ENCODE measurements around the gene HORMAD2.
"Not testable (repeated sequence)": the region's sequence is repeated elsewhere in the genome, so short reads cannot be mapped to it uniquely, and the experiment has no call there.

Gene HORMAD2

DNA sequence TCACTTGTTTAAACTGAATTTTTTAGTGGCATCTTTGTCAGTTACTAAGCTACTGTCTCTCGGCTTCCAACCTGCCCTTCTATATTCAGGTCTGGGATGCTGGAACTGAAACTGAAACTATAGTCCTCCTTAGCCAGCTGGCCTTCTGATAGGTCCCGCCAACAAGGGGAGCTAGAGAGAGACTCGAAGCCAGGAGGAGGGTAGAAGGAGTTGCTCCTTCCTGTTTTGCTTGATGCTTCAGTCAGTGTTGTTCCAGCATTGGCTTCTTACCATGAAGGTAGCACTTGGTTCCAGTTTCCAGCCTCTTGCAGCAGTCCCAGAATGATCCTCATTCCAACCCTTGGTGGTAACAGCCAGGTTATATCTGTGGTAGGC is 32.9 kb upstream of the HORMAD2 start:
- in situ Hi-C loops (cut with HindIII; ENCODE audit: low pct_ligation_motif_present, low sequenced_read_pairs), result no loop called here

GRCh38 chr22:30048681-30049080 is 31.6 kb upstream of the HORMAD2 start:
- TF ChIP-seq CTCF (IDR thresholded peaks at IDR 0.05; ENCODE audit: low read depth, low read length, missing control alignments), result no peak
- no peaks in the 10 kb centered on the region for H3K27me3 ChIP-seq (replicated peaks)
- H3K27ac ChIP-seq, result no peak overlapping the region
- in situ Hi-C loops (cut with HindIII; ENCODE audit: low pct_ligation_motif_present, low sequenced_read_pairs), result no loop called here
- no peaks in the 10 kb centered on the region for H3K36me3 ChIP-seq (replicated peaks)
- no peak for DNase-seq
- no peak overlapping the region for H3K4me3 ChIP-seq (ENCODE audit: low read depth, low read length)

More for the DNA sequence above, 32.9 kb upstream of the HORMAD2 start:
- no peaks in the 10 kb centered on the region for H3K36me3 ChIP-seq (replicated peaks)
- no peak overlapping the region for H3K27ac ChIP-seq
- DNase-seq, result no peak
- no peak overlapping the region for H3K4me3 ChIP-seq (ENCODE audit: low read depth, low read length)
- no peaks in the 10 kb centered on the region for H3K27me3 ChIP-seq (replicated peaks)
- TF ChIP-seq CTCF (IDR thresholded peaks at IDR 0.05; ENCODE audit: low read depth, low read length, missing control alignments), result no peak

- no peak overlapping the region for H3K4me3 ChIP-seq (ENCODE audit: low read depth, low read length)
- no peaks in the 10 kb centered on the region for H3K27me3 ChIP-seq (replicated peaks)
- no peak for TF ChIP-seq CTCF (IDR thresholded peaks at IDR 0.05; ENCODE audit: low read depth, low read length, missing control alignments)
- in situ Hi-C loops (cut with HindIII; ENCODE audit: low pct_ligation_motif_present, low sequenced_read_pairs), result no loop called here
- no peak overlapping the region for H3K27ac ChIP-seq
- DNase-seq, result no peak
- H3K36me3 ChIP-seq (replicated peaks), result no peaks in the 10 kb centered on the region
Observed at GRCh38 chr22:30054067-30054763, 26.0 kb upstream of the HORMAD2 start.

GRCh38 chr22:30054764-30055069 is 25.5 kb upstream of the HORMAD2 start:
- TF ChIP-seq CTCF (IDR thresholded peaks at IDR 0.05; ENCODE audit: low read depth, low read length, missing control alignments), result no peak
- no peaks in the 10 kb centered on the region for H3K36me3 ChIP-seq (replicated peaks)
- DNase-seq, result no peak
- in situ Hi-C loops (cut with HindIII; ENCODE audit: low pct_ligation_motif_present, low sequenced_read_pairs), result no loop called here
- no peak overlapping the region for H3K4me3 ChIP-seq (ENCODE audit: low read depth, low read length)
- H3K27me3 ChIP-seq (replicated peaks), result no peaks in the 10 kb centered on the region
- H3K27ac ChIP-seq, result no peak overlapping the region

DNA sequence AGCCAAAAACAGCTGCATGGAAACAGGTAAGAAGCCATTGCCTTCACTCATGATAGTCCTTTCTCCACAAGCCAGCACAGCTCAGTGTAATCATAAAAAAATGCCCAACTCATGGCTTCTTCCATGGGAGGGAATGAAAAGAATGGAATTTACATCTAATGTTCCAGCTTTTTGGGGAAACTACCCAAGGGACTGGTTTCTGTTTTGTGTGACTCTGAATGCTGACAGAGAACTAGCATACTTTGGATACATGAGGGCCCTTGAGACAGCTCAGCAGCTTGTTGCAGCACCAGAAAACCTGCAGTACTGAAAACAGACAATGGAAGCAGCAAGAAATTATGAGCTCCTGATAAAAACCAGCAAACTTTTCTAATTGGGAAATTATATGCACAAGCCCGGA is 24.2 kb upstream of the HORMAD2 start:
- Histone ChIP-seq H3K36me3 (replicated peaks) (no peaks in the 10 kb centered on the region), H3K27me3 (replicated peaks) (no peaks in the 10 kb centered on the region), H3K27ac (no peak overlapping the region), H3K4me3 (ENCODE audit: low read depth, low read length) (no peak overlapping the region)
- no peak for TF ChIP-seq CTCF (IDR thresholded peaks at IDR 0.05; ENCODE audit: low read depth, low read length, missing control alignments)
- DNase-seq, result no peak
- in situ Hi-C loops (cut with HindIII; ENCODE audit: low pct_ligation_motif_present, low sequenced_read_pairs), result no loop called here

- H3K27me3 ChIP-seq (replicated peaks), result no peaks in the 10 kb centered on the region
- DNase-seq, result no peak
Observed at GRCh38 chr22:30057375-30057774, 22.9 kb upstream of the HORMAD2 start.

DNA sequence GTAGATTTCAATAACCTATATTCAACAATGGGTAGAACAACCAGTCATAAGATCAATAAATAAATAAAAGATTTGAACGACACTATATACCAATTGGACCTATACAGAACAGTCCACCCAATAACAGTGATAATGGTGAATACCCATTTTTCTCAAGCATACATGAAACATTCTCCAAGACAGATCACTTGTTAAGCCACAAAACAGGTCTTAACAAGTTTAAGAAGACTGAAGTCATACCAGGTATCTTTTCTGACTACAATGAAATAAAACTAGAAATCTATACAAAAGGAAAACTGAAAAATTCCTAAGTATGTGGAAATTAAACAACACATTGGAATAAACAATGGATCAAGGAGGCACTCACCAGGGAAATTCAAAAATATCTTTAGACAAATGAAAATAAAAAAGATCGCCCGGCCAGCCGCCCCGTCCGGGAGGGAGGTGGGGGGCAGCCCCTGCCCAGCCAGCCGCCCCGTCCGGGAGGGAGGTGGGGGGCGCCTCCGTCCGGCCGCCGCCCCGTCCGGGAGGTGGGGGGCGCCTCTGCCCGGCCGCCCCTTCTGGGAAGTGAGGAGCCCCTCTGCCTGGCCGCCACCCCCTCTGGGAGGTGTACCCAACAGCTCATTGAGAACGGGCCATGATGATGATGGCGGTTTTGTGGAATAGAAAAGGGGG is 20.8 kb upstream of the HORMAD2 start:
- H3K27me3 ChIP-seq (replicated peaks); H3K36me3 ChIP-seq (replicated peaks); H3K4me3 ChIP-seq (ENCODE audit: low read depth, low read length); in situ Hi-C loops (cut with HindIII; ENCODE audit: low pct_ligation_motif_present, low sequenced_read_pairs); DNase-seq; H3K27ac ChIP-seq: not testable (repeated sequence)

More at GRCh38 chr22:30057375-30057774, 22.9 kb upstream of the HORMAD2 start:
- TF ChIP-seq CTCF (IDR thresholded peaks at IDR 0.05; ENCODE audit: low read depth, low read length, missing control alignments), result no peak
- Histone ChIP-seq H3K4me3 (ENCODE audit: low read depth, low read length) (no peak overlapping the region), H3K36me3 (replicated peaks) (no peaks in the 10 kb centered on the region), H3K27ac (no peak overlapping the region)
- in situ Hi-C loops (cut with HindIII; ENCODE audit: low pct_ligation_motif_present, low sequenced_read_pairs), result no loop called here

DNA sequence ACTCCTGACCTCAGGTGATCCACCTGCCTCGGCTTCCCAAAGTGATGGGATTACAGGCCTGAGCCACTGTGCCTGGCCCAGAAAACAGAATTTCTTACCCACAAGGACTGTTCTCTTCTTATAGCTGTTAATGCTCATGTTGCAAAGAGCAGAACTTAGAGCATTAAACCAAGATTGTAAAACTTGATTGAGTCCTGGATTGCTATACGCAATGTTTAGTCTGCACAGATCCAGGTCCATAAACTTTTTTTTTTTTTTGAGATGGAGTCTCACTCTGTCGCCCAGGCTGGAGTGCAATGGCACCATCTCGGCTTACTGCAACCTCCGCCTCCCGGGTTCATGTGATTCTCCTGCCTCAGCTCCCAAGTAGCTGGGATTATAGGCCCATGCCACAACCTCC is 19.2 kb upstream of the HORMAD2 start:
- in situ Hi-C loops (cut with HindIII; ENCODE audit: low pct_ligation_motif_present, low sequenced_read_pairs); H3K4me3 ChIP-seq (ENCODE audit: low read depth, low read length); H3K27me3 ChIP-seq (replicated peaks); H3K36me3 ChIP-seq (replicated peaks); DNase-seq; H3K27ac ChIP-seq: not testable (repeated sequence)

All from brain microvascular endothelial cell (primary cell).